Naive thymus-derived CD4-positive, alpha-beta T cell (primary cell): ENCODE measurements around the gene SNX9. TPM values are rescaled to one million over a fixed set of nuclear protein-coding genes. Genes with fewer than 3 reads are reported as not detected.

Source experiments
- ATAC-seq: fragments of 150-1000 bp; cut with Tn5 transposase; 2 replicates; pipeline ENCODE4 v1.10.0; 2021; ENCODE audit warnings: mild to moderate bottlenecking, moderate library complexity
- CTCF ChIA-PET: fragments of 350-600 bp; sonication (Branson Sonifier 250); formaldehyde crosslinking; loops from one replicate; lab custom pipeline; 2021; ENCODE audit warnings: antibody characterized with exemption; lab: Charles Lee
- POLR2A ChIA-PET: fragments of 350-600 bp; sonication (Branson Sonifier 250); formaldehyde crosslinking; loops from one replicate; lab custom pipeline; 2021; ENCODE audit warnings: antibody characterized with exemption, inconsistent platforms; lab: Charles Lee
- DNase-seq, 9 donors: peaks; one replicate each; pipeline versions ENCODE4 v3.0.0 to v3.0.0-alpha.2; 2020 to 2022; ENCODE audit warnings: mixed read lengths in 1 of 9
- H3K27ac ChIP-seq: one replicate; pipeline ENCODE4 v1.7.0; 2013; ENCODE audit warnings: mild to moderate bottlenecking, low read depth, low read length, moderate library complexity
- H3K27me3 ChIP-seq, 2 donors: one replicate each; pipeline ENCODE4 v1.7.0; 2013; ENCODE audit warnings: low read length in 2 of 2, mild to moderate bottlenecking in 2 of 2, moderate library complexity in 2 of 2; ENCODE audit not compliant: control insufficient read depth in 2 of 2, insufficient read depth in 2 of 2
- H3K36me3 ChIP-seq, 3 experiments: 1 replicate in 2 of 3; 2 replicates in 1 of 3; pipeline ENCODE4 v1.7.0; 2013; ENCODE audit warnings: low read length in 3 of 3, mild to moderate bottlenecking in 3 of 3, moderate library complexity in 1 of 3; ENCODE audit not compliant: insufficient read depth in 3 of 3, control insufficient read depth in 2 of 3
- H3K4me1 ChIP-seq, 2 donors: one replicate each; pipeline ENCODE4 v1.7.0; 2013; ENCODE audit warnings: low read length in 2 of 2, mild to moderate bottlenecking in 2 of 2, moderate library complexity in 1 of 2; ENCODE audit not compliant: control insufficient read depth in 2 of 2, insufficient read depth in 2 of 2
- H3K4me3 ChIP-seq: 2 replicates; pipeline ENCODE4 v1.7.0; 2013; ENCODE audit warnings: mild to moderate bottlenecking, low read length
- H3K9me3 ChIP-seq, 3 experiments: 1 replicate in 2 of 3; 2 replicates in 1 of 3; pipeline ENCODE4 v1.7.0; 2013; ENCODE audit warnings: low read length in 3 of 3; ENCODE audit not compliant: control insufficient read depth in 2 of 3
- H3K27ac Mint-ChIP-seq, 9 donors: one replicate each; pipeline ENCODE4 v1.8.0; 2020 to 2022; ENCODE audit warnings: mixed read lengths in 9 of 9, mild to moderate bottlenecking in 8 of 9, moderate library complexity in 5 of 9, inconsistent platforms in 2 of 9
- H3K27me3 Mint-ChIP-seq, 5 donors: one replicate each; pipeline ENCODE4 v1.8.0; 2021 to 2022; ENCODE audit warnings: mixed read lengths in 5 of 5, mild to moderate bottlenecking in 1 of 5
- H3K36me3 Mint-ChIP-seq, 5 donors: one replicate each; pipeline ENCODE4 v1.8.0; 2020 to 2022; ENCODE audit warnings: mixed read lengths in 5 of 5, mild to moderate bottlenecking in 3 of 5, inconsistent platforms in 1 of 5
- H3K4me1 Mint-ChIP-seq, 7 donors: one replicate each; pipeline ENCODE4 v1.8.0; 2020 to 2022; ENCODE audit warnings: mixed read lengths in 7 of 7, mild to moderate bottlenecking in 3 of 7, inconsistent platforms in 1 of 7
- H3K4me3 Mint-ChIP-seq, 10 donors: one replicate each; pipeline ENCODE4 v1.8.0; 2020 to 2022; ENCODE audit warnings: mild to moderate bottlenecking in 10 of 10, mixed read lengths in 10 of 10, moderate library complexity in 6 of 10, inconsistent platforms in 2 of 10
- H3K9me3 Mint-ChIP-seq, 11 donors: one replicate each; pipeline ENCODE4 v1.8.0; 2020 to 2022; ENCODE audit warnings: mixed read lengths in 11 of 11, mild to moderate bottlenecking in 4 of 11, inconsistent platforms in 1 of 11, moderate library complexity in 1 of 11
- intact Hi-C, 2 donors: fragments of 100-400 bp; cut with micrococcal nuclease; formaldehyde crosslinking; loops; one replicate each; pipeline ENCODE4 v1.15.1; 2023
- polyA plus RNA-seq, 2 donors: library from polyadenylated mRNA; unstranded; fragments of 300-500 nt; fragmentation: Illumina TruSeq; gene quantifications; one replicate each; pipeline ENCODE4 v1.2.3, GENCODE V29; 2021
- total RNA-seq, 6 experiments: library from RNA in 5 of 6; stranded (reverse) in 5 of 6; gene quantifications; 1 replicate in 5 of 6; 2 replicates in 1 of 6; pipeline ENCODE4 v1.2.3 and lab custom pipeline; 2021 to 2026

Gene SNX9
- total and polyA plus RNA-seq, 7 experiments from 2014 or later, result 13.4 to 51.5 (median 36.4) TPM

- H3K9me3 Mint-ChIP-seq, result no peaks in the 10 kb centered on the region
- H3K27me3 Mint-ChIP-seq, result peaks cover 0 to 14% (median 0%) of the 10 kb centered on the region in 5 donors
- H3K36me3 Mint-ChIP-seq, result no peaks in the 10 kb centered on the region
- DNase-seq (no peak), ATAC-seq (no peak)
- H3K27ac ChIP-seq, result no peak overlapping the region
- H3K27me3 ChIP-seq, result no peaks in the 10 kb centered on the region
- H3K4me1 ChIP-seq, result peaks cover 0 to 7% of the 10 kb centered on the region in 2 donors
- H3K27ac Mint-ChIP-seq, result peak overlapping the region in 2 of 9 donors; percentile 62 to 66
- H3K4me3 ChIP-seq, result no peak overlapping the region
- no peaks in the 10 kb centered on the region for H3K36me3 ChIP-seq
- intact Hi-C loops, result no loop called here
- H3K4me1 Mint-ChIP-seq, result peaks cover 8 to 19% (median 12%) of the 10 kb centered on the region in 7 donors
- ChIA-PET CTCF (no interaction called here), POLR2A (no interaction called here)
- H3K4me3 Mint-ChIP-seq, result no peak overlapping the region
- H3K9me3 ChIP-seq, result no peaks in the 10 kb centered on the region
Measured at GRCh38 chr6:157974967-157975366, 151.9 kb downstream of the SNX9 start.

GRCh38 chr6:157975456-157975855 is 152.4 kb downstream of the SNX9 start:
- intact Hi-C loops, result no loop called here
- DNase-seq (no peak), ATAC-seq (no peak)
- no peaks in the 10 kb centered on the region for H3K9me3 Mint-ChIP-seq
- H3K4me1 ChIP-seq, result peaks cover 0 to 7% of the 10 kb centered on the region in 2 donors
- no peaks in the 10 kb centered on the region for H3K9me3 ChIP-seq
- no peaks in the 10 kb centered on the region for H3K27me3 ChIP-seq
- CTCF ChIA-PET, result interaction anchor here (1.6 kb wide), 1 partner anchor 51 kb away, joined by 3 read pairs; no protein-coding TSS in a partner anchor
- peak overlapping the region in 1 of 9 donors; percentile 66 for H3K27ac Mint-ChIP-seq
- H3K4me3 ChIP-seq, result no peak overlapping the region
- no peaks in the 10 kb centered on the region for H3K36me3 ChIP-seq
- POLR2A ChIA-PET, result interaction anchor here (1.1 kb wide), 1 partner anchor 34 kb away, joined by 3 read pairs; no protein-coding TSS in a partner anchor
- peaks cover 0 to 14% (median 0%) of the 10 kb centered on the region in 5 donors for H3K27me3 Mint-ChIP-seq
- H3K27ac ChIP-seq, result no peak overlapping the region
- H3K36me3 Mint-ChIP-seq, result no peaks in the 10 kb centered on the region
- H3K4me3 Mint-ChIP-seq, result no peak overlapping the region
- H3K4me1 Mint-ChIP-seq, result peaks cover 13 to 24% (median 17%) of the 10 kb centered on the region in 7 donors

- Mint-ChIP-seq H3K9me3 (no peaks in the 10 kb centered on the region), H3K4me1 (peaks cover 16 to 30% (median 25%) of the 10 kb centered on the region in 7 donors), H3K36me3 (no peaks in the 10 kb centered on the region), H3K27me3 (peaks cover 0 to 3% (median 0%) of the 10 kb centered on the region in 5 donors), H3K4me3 (no peak overlapping the region), H3K27ac (no peak overlapping the region)
- no peak for ATAC-seq
- Histone ChIP-seq H3K27me3 (no peaks in the 10 kb centered on the region), H3K9me3 (no peaks in the 10 kb centered on the region), H3K4me3 (no peak overlapping the region), H3K36me3 (no peaks in the 10 kb centered on the region), H3K27ac (no peak overlapping the region), H3K4me1 (peaks cover 4 to 11% of the 10 kb centered on the region in 2 donors)
- intact Hi-C loops, result no loop called here
- POLR2A ChIA-PET, result interaction anchor here (1.1 kb wide), 1 partner anchor 33 kb away, joined by 3 read pairs; no protein-coding TSS in a partner anchor
- DNase-seq, result no peak
- CTCF ChIA-PET, result interaction anchor here (0.6 to 1.6 kb wide), 3 partner anchors 50 to 132 kb away, joined by 3 read pairs; no protein-coding TSS in a partner anchor
Measured at GRCh38 chr6:157976345-157977175, 153.5 kb downstream of the SNX9 start.

DNA sequence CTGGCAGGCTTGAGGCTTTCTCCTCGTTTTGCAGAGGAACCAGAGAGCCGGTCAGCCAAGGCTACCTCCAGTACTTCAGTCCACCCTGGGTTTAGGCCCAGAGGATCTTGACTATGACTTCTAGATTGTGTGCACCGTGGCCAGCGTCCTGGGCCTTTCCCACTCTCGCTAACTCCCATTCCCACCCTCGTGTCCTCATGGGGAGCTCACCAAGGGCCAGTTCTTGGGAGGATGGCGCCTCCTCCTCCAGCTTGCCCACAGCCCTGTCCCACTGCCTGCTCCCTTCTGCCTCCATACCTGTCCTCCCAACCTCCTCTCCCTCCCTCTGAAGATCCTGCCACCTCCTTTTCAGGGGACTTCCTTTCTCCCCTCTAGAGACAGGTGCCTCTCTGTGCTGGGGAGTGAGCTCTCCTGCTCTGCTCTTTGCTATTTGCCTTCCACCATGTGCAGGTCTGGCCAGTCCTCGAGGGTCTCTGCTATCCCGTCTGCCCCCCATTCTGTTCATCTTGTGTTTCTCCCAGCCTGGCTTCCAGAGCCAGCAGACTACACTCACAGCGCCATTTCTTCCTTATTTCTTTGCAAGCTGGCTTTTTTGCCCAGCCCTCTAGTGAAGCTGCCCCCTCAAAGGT is 154.2 kb downstream of the SNX9 start:
- H3K27ac Mint-ChIP-seq, result peak overlapping the region in 3 of 9 donors; percentile 12 to 24 (median 12)
- Histone ChIP-seq H3K27ac (no peak overlapping the region), H3K9me3 (no peaks in the 10 kb centered on the region), H3K4me3 (no peak overlapping the region), H3K4me1 (peaks cover 5 to 11% of the 10 kb centered on the region in 2 donors), H3K27me3 (no peaks in the 10 kb centered on the region), H3K36me3 (peaks cover 0 to 5% (median 0%) of the 10 kb centered on the region in 3 experiments)
- ATAC-seq, result no peak
- no peaks in the 10 kb centered on the region for H3K36me3 Mint-ChIP-seq
- ChIA-PET CTCF (interaction anchor here (0.9 kb wide), 1 partner anchor 49 kb away, joined by 3 read pairs; no protein-coding TSS in a partner anchor), POLR2A (no interaction called here)
- intact Hi-C loops, result no loop called here
- DNase-seq, result no peak
- peaks cover 17 to 30% (median 26%) of the 10 kb centered on the region in 7 donors for H3K4me1 Mint-ChIP-seq
- H3K27me3 Mint-ChIP-seq, result peaks cover 0 to 2% (median 0%) of the 10 kb centered on the region in 5 donors
- H3K4me3 Mint-ChIP-seq, result no peak overlapping the region
- no peaks in the 10 kb centered on the region for H3K9me3 Mint-ChIP-seq

GRCh38 chr6:157978021-157978783 is 155.2 kb downstream of the SNX9 start:
- POLR2A ChIA-PET, result no interaction called here
- no peak for ATAC-seq
- H3K27ac Mint-ChIP-seq, result peak overlapping the region in 4 of 9 donors; percentile 7 to 69 (median 39)
- DNase-seq, result no peak
- intact Hi-C loops, result no loop called here
- Histone ChIP-seq H3K9me3 (no peaks in the 10 kb centered on the region), H3K4me3 (no peak overlapping the region), H3K4me1 (peaks cover 14 to 17% of the 10 kb centered on the region in 2 donors), H3K27me3 (no peaks in the 10 kb centered on the region), H3K27ac (no peak overlapping the region), H3K36me3 (peaks cover 0 to 7% (median 0%) of the 10 kb centered on the region in 3 experiments)
- H3K9me3 Mint-ChIP-seq, result no peaks in the 10 kb centered on the region
- H3K36me3 Mint-ChIP-seq, result peaks cover 0 to 2% (median 0%) of the 10 kb centered on the region in 5 donors
- H3K27me3 Mint-ChIP-seq, result no peaks in the 10 kb centered on the region
- no peak overlapping the region for H3K4me3 Mint-ChIP-seq
- CTCF ChIA-PET, result interaction anchor here (0.6 to 1.2 kb wide), 2 partner anchors 17 to 48 kb away, joined by 4 read pairs; no protein-coding TSS in a partner anchor
- H3K4me1 Mint-ChIP-seq, result peaks cover 20 to 37% (median 32%) of the 10 kb centered on the region in 7 donors
